Activated CD4-positive, alpha-beta T cell treated with anti-CD3 and anti-CD28 coated beads, Interleukin-10, Interleukin-2, amounts not matched to agents 100 ng/mL and 50 ng/mL, durations not matched to agents 16 hours and 8 hours (primary cell): ENCODE results near the gene LRRN1.
"Not testable (repeated sequence)": the region's sequence is repeated elsewhere in the genome, so short reads cannot be mapped to it uniquely, and the experiment has no call there.

Source experiments
- DNase-seq: peaks from one replicate; pipeline ENCODE4 v3.0.0-alpha.2; 2020

The LRRN1 gene

DNA sequence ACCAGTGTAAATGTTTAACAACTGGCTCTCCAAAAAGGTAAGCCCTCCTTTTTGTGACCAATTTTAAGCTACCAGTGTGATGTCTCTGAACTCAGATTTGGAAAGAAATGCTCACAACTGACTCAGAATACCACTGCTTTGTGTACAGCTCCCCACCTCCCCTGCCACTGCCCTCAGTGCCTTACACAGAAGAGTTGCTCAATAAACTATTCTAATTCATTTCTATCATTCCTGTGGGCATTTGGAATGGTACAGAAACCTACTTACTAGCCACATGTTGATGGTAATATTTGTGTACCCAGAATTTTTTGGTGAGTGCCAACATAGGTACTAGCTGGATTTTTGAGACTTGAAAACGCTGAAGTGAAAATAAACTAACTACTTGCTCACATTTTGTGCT, 16.0 kb downstream of the LRRN1 start:
- DNase-seq, result no peak

GRCh38 chr3:3816034-3816433, 16.8 kb downstream of the LRRN1 start:
- no peak for DNase-seq

DNA sequence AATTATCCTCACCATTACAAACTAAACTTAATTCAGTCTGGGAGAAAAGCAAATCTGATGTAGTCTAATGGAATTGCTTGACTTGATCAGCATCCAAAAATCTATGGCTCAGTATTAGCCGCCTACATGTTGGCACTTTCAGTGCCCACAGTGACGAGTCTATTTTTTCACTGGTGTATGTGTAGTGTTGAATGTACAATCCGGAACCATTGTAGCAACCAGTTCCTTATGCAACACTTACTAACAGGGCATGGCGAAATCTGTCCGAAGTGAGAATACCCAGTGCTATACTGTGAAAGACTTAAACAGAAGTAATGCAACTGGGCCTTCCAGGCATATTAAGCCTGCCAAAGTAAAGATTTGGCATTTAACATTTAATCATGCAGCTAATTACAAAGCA, 18.6 kb downstream of the LRRN1 start:
- no peak for DNase-seq

GRCh38 chr3:3821777-3822176, 22.5 kb downstream of the LRRN1 start:
- no peak for DNase-seq

- no peak for DNase-seq
Observed at GRCh38 chr3:3825035-3825434, 25.8 kb downstream of the LRRN1 start.

DNA sequence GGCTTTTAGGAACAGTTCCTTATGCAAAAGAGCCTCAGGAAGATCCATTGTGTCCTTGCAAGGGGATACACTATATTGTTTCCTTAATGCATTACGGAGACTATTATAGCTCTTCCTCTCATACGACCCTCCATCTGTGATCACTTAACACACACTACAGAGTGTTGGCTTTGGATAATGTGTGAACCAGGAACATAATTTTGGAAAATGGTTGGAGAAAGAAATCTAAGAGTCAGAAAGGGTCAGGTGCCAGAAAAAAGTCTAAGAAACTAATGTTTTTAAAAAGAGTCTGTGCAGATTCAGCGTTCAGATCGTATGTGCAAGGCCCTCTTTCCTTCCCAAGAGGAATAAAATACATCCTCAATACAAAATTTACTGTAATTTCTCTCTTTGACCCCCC, 27.3 kb downstream of the LRRN1 start:
- DNase-seq, result no peak

- no peak for DNase-seq
Observed at GRCh38 chr3:3827111-3827510, 27.9 kb downstream of the LRRN1 start.

DNA sequence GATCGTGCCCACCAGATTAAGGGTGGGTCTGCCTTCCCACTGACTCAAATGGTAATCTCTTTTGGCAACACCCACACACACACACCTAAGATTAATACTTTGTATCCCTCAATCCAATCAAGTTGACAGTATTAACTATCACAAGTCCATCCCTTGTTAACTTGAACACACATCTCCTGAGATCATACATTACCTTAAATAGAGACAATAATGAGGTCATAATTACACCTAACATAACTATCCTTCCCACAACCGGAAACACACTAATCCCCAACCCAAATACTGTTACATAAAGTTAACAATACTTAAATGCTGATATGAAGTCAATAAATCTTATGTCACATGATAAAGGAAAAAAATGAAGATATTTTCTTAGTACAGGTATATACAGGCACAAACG, 29.2 kb downstream of the LRRN1 start:
- DNase-seq, result not testable (repeated sequence)

- DNase-seq, result no peak
Observed at GRCh38 chr3:3836845-3837244, 37.6 kb downstream of the LRRN1 start.

DNA sequence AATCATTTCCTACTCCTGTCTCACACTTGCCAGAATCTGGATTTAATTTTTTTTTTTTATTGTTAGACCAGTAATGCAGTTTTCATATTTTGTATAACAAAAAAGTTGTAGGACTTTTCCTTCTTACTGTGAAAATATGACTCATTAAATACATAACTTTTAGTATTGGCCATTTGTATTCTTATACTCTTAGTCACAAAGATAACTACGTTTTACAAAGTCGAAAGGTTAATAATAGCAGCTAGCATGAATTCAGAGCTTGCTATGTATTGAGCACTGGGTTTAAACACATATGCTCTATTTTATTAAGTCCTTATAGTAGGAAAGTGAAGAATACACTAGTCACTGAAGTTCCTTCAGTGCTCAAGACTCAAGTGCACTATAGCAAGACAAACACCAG, 43.1 kb downstream of the LRRN1 start:
- no peak for DNase-seq

GRCh38 chr3:3847994-3848922, 49.0 kb downstream of the LRRN1 start:
- DNase-seq, result no peak

DNA sequence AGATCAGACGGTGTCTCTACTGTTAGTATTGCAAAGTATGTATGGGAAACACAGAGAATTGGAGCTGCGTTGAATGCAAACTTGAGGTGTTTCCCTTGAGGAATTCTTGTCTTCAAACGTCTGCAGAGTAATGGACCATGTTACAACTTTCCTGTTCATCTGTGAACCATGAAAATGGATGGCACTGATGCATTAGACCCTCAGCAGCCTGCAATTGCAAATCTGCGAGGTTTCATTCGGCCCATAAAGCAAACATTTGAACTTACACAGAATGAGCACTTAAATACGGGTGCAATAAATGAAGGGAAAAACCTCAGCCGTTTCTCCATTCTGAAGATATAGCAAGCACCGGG, 49.7 kb downstream of the LRRN1 start:
- no peak for DNase-seq

GRCh38 chr3:3851621-3852323, 52.5 kb downstream of the LRRN1 start:
- DNase-seq, result no peak

GRCh38 chr3:3853544-3853943, 54.3 kb downstream of the LRRN1 start:
- DNase-seq, result no peak

GRCh38 chr3:3855056-3855455, 55.8 kb downstream of the LRRN1 start:
- DNase-seq, result no peak

DNA sequence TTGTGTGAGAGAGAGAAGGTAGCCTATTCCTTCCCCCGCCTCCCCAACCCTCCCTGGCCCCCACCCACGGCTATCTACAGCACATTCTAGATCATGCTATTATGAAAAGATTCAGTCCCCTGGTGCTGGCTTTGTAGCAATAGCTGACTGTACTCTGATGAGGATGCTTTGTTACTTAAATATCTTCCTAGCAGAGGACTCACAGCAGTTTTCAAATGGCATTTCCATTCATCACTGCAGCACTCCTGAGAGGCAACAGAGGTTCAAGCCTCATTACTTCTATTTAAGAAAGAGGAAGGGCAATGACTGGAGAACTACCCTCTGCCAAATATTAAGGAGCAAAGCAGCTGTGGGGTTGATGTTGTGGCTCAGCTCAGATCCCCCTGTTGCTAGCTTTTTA, 61.0 kb downstream of the LRRN1 start:
- DNase-seq, result no peak

GRCh38 chr3:3862534-3862933, 63.3 kb downstream of the LRRN1 start:
- no peak for DNase-seq

- no peak for DNase-seq
Observed at GRCh38 chr3:3875491-3875890, 76.3 kb downstream of the LRRN1 start.

- DNase-seq, result no peak
Observed at GRCh38 chr3:3881050-3881449, 81.8 kb downstream of the LRRN1 start.

DNA sequence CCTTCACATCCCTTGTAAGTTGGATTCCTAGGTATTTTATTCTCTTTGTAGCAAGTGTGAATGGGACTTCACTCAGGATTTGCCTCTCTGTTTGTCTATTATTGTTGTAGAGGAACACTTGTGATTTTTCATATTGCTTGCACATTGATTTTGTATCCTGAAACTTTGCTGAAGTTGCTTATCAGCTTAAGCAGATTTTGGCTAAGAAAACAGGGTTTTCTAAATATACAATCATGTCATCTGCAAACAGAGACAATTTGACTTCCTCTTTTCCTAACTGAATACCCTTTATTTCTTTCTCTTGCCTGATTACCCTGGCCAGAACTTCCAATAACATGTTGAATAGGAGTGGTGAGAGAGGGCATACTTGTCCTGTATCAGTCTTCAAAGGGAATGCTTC, 88.1 kb downstream of the LRRN1 start:
- DNase-seq, result not testable (repeated sequence)

DNA sequence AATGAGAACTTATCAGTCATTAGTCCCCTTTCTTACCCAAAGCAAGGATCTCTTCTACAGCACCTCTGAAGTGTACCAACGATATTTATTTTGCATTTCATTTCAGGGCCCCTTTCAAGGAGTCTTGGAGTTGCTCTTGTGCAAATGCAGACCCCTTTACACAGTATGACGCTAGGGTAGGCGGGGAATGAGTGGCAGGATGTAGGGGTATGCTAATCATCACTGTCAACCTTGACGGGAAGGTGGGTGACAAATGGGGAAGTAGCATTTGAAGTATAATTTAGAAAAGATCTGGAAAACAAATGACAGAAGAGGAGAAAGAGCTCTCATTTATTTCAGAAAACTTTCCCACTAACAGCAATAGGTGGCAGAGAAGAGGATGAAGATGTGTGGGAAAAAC, 94.4 kb downstream of the LRRN1 start:
- no peak for DNase-seq
